NCI-H1417 (cell line): ENCODE data around the gene ACKR2.

Experiments used
- DNase-seq, 3 experiments: peaks; one replicate each; lab custom pipeline; 2025; lab: John Stamatoyannopoulos, UW

The ACKR2 gene

GRCh38 chr3:42809202-42809601, at the start of gene ACKR2:
Gene ACKR2 (plus strand): TSS chr3:42809445. CDS start chr3:42864503, 55,058 bp downstream.
- no peak for DNase-seq

- peak in 1 of 3 experiments; percentile 14 for DNase-seq
These were observed 47.1 kb upstream of the ACKR2 start for GRCh38 chr3:42762046-42762724.

- no peak for DNase-seq
These were observed 46.2 kb upstream of the ACKR2 start for GRCh38 chr3:42763021-42763420.

GRCh38 chr3:42764115-42764514, 45.1 kb upstream of the ACKR2 start:
- DNase-seq = peak in 1 of 3 experiments; percentile 0

GRCh38 chr3:42764561-42765295, 44.5 kb upstream of the ACKR2 start:
- no peak for DNase-seq

GRCh38 chr3:42769477-42770131, 39.6 kb upstream of the ACKR2 start:
- DNase-seq = no peak

GRCh38 chr3:42771271-42771670, 38.0 kb upstream of the ACKR2 start:
- DNase-seq = no peak

GRCh38 chr3:42772670-42773408, 36.4 kb upstream of the ACKR2 start, which contains the start of gene CCDC13:
Gene CCDC13 (minus strand): TSS chr3:42773253. CDS start chr3:42758345, 14,908 bp downstream.
- peak; percentile 82 to 94 (median 87) for DNase-seq

- no peak for DNase-seq
These were observed 35.9 kb upstream of the ACKR2 start for GRCh38 chr3:42773409-42773751.

- DNase-seq = no peak
These were observed 30.6 kb upstream of the ACKR2 start for GRCh38 chr3:42778644-42779043.

- no peak for DNase-seq
These were observed 28.8 kb upstream of the ACKR2 start for GRCh38 chr3:42780398-42780797.

- peak; percentile 18 to 80 (median 68) for DNase-seq
These were observed 28.1 kb upstream of the ACKR2 start for GRCh38 chr3:42780892-42781700.

GRCh38 chr3:42786212-42786611, 23.0 kb upstream of the ACKR2 start:
- DNase-seq = no peak

- DNase-seq = no peak
These were observed 22.6 kb upstream of the ACKR2 start for GRCh38 chr3:42786631-42787030.

GRCh38 chr3:42790714-42791229, 18.5 kb upstream of the ACKR2 start:
- peak in 2 of 3 experiments; percentile 21 to 75 for DNase-seq

- no peak for DNase-seq
These were observed 13.5 kb upstream of the ACKR2 start for GRCh38 chr3:42795621-42796181.

GRCh38 chr3:42796332-42796885, 12.8 kb upstream of the ACKR2 start:
- no peak for DNase-seq

GRCh38 chr3:42799376-42799775, 9.9 kb upstream of the ACKR2 start:
- no peak for DNase-seq

- no peak for DNase-seq
These were observed 9.0 kb upstream of the ACKR2 start for GRCh38 chr3:42800251-42800650.

- no peak for DNase-seq
These were observed 8.1 kb upstream of the ACKR2 start for GRCh38 chr3:42801048-42801620.
